ENCODE measurements around the gene TOX2.

TOX2 gene

GRCh38 chr20:44117296-44118184 lies 202.9 kb downstream of the TOX2 start:
- H3K4me3 ChIP-seq (replicated peaks; ENCODE audit: low read depth, low read length), result no peak overlapping the region
- no peak for DNase-seq (ENCODE audit: low read depth)
- TF ChIP-seq CTCF (IDR thresholded peaks at IDR 0.05; ENCODE audit: low read length, missing control alignments), result no peak

- no peak overlapping the region for H3K4me3 ChIP-seq (replicated peaks; ENCODE audit: low read depth, low read length)
- no peak for TF ChIP-seq CTCF (IDR thresholded peaks at IDR 0.05; ENCODE audit: low read length, missing control alignments)
- no peak for DNase-seq (ENCODE audit: low read depth)
These were observed 203.8 kb downstream of the TOX2 start for GRCh38 chr20:44118185-44119033.
